H9 (cell line): ENCODE data around the gene BCAR3. TPM values are rescaled to one million over a fixed set of nuclear protein-coding genes. Genes with fewer than 3 reads are reported as not detected.

ENCODE experiments used
- DNase-seq: peaks from one replicate; pipeline ENCODE4 v3.0.0-alpha.2; 2017
- H2AFZ ChIP-seq: one replicate; pipeline ENCODE4 v1.6.1; 2013; ENCODE audit warnings: mild to moderate bottlenecking, low read length, control low read depth, moderate library complexity
- H2AK5ac ChIP-seq: 2 replicates; pipeline ENCODE4 v1.6.1; 2013; ENCODE audit warnings: low read length, control low read depth, mixed read lengths; ENCODE audit not compliant: insufficient read length
- H2BK120ac ChIP-seq: one replicate; pipeline ENCODE4 v1.6.1; 2013; ENCODE audit warnings: low read depth, mild to moderate bottlenecking, low read length, control low read depth, inconsistent platforms; ENCODE audit not compliant: poor library complexity, severe bottlenecking
- H2BK12ac ChIP-seq: 2 replicates; pipeline ENCODE4 v1.6.1; 2013; ENCODE audit warnings: low read length, control low read depth, mixed read lengths, low read depth; ENCODE audit not compliant: insufficient read length
- H2BK15ac ChIP-seq: 2 replicates; pipeline ENCODE4 v1.6.1; 2013; ENCODE audit warnings: low read depth, low read length, control low read depth
- H2BK20ac ChIP-seq: one replicate; pipeline ENCODE4 v1.6.1; 2013; ENCODE audit warnings: low read depth, mild to moderate bottlenecking, low read length, control low read depth, inconsistent platforms; ENCODE audit not compliant: poor library complexity, severe bottlenecking
- H2BK5ac ChIP-seq: 2 replicates; pipeline ENCODE4 v1.6.1; 2013; ENCODE audit warnings: low read length, control low read depth, mixed read lengths; ENCODE audit not compliant: insufficient read length
- H3K14ac ChIP-seq: 2 replicates; pipeline ENCODE4 v1.6.1; 2013; ENCODE audit warnings: low read length, control low read depth; ENCODE audit not compliant: insufficient read depth
- H3K18ac ChIP-seq: 2 replicates; pipeline ENCODE4 v1.6.1; 2013; ENCODE audit warnings: low read depth, mild to moderate bottlenecking, mixed read lengths, low read length, control low read depth; ENCODE audit not compliant: insufficient read length
- H3K23ac ChIP-seq: 2 replicates; pipeline ENCODE4 v1.6.1; 2013; ENCODE audit warnings: low read length, control low read depth, mixed read lengths, low read depth; ENCODE audit not compliant: insufficient read length
- H3K23me2 ChIP-seq: 2 replicates; pipeline ENCODE4 v1.6.1; 2013; ENCODE audit warnings: low read depth, mild to moderate bottlenecking, mixed read lengths, low read length, control low read depth; ENCODE audit not compliant: insufficient read length, poor library complexity, severe bottlenecking
- H3K27ac ChIP-seq: 2 replicates; pipeline ENCODE4 v1.5.1; 2013; ENCODE audit warnings: low read length, control low read depth, mixed read lengths, low read depth; ENCODE audit not compliant: insufficient read length
- H3K27me3 ChIP-seq: 2 replicates; pipeline ENCODE4 v1.6.1; 2013; ENCODE audit warnings: low read length, control low read depth, inconsistent platforms; ENCODE audit not compliant: insufficient read depth
- H3K4ac ChIP-seq: 2 replicates; pipeline ENCODE4 v1.6.1; 2013; ENCODE audit warnings: low read depth, mild to moderate bottlenecking, control low read depth, inconsistent platforms, low read length, moderate library complexity
- H3K4me1 ChIP-seq: 2 replicates; pipeline ENCODE4 v1.6.1; 2013; ENCODE audit warnings: low read length, control low read depth, inconsistent platforms; ENCODE audit not compliant: insufficient read depth
- H3K4me2 ChIP-seq: 2 replicates; pipeline ENCODE4 v1.6.1; 2013; ENCODE audit warnings: low read length, control low read depth, mixed read lengths; ENCODE audit not compliant: insufficient read length, insufficient read depth
- H3K56ac ChIP-seq: 2 replicates; pipeline ENCODE4 v1.6.1; 2013; ENCODE audit warnings: low read depth, mild to moderate bottlenecking, mixed read lengths, low read length, control low read depth; ENCODE audit not compliant: insufficient read length
- H3K79me1 ChIP-seq: 2 replicates; pipeline ENCODE4 v1.6.1; 2013; ENCODE audit warnings: low read depth, mild to moderate bottlenecking, moderate library complexity, low read length, control low read depth, inconsistent platforms; ENCODE audit not compliant: insufficient read depth, poor library complexity, severe bottlenecking
- H3K79me2 ChIP-seq: 2 replicates; pipeline ENCODE4 v1.6.1; 2013; ENCODE audit warnings: low read length, control low read depth, inconsistent platforms; ENCODE audit not compliant: insufficient read depth
- H3K9ac ChIP-seq: 2 replicates; pipeline ENCODE4 v1.6.1; 2013; ENCODE audit warnings: low read length, control low read depth, mixed read lengths; ENCODE audit not compliant: insufficient read length; ENCODE audit errors: extremely low read depth
- H3K9me3 ChIP-seq: one replicate; pipeline ENCODE4 v1.6.1; 2013; ENCODE audit warnings: low read depth, low read length, inconsistent platforms; ENCODE audit not compliant: control insufficient read depth
- H3T11ph ChIP-seq: one replicate; pipeline ENCODE4 v1.6.1; 2013; ENCODE audit warnings: mild to moderate bottlenecking, low read length, control low read depth, inconsistent platforms
- H4K20me1 ChIP-seq: one replicate; pipeline ENCODE4 v1.6.1; 2013; ENCODE audit not compliant: control insufficient read depth, insufficient read length, insufficient read depth
- H4K5ac ChIP-seq: 2 replicates; pipeline ENCODE4 v1.6.1; 2013; ENCODE audit warnings: low read depth, mild to moderate bottlenecking, mixed read lengths, low read length, control low read depth; ENCODE audit not compliant: insufficient read length
- H4K8ac ChIP-seq: replicated peaks from 2 replicates; pipeline ENCODE4 v1.6.1; 2013; ENCODE audit warnings: low read length, control low read depth, mixed read lengths, low read depth; ENCODE audit not compliant: insufficient read length
- H4K91ac ChIP-seq: 2 replicates; pipeline ENCODE4 v1.6.1; 2013; ENCODE audit warnings: low read depth, mild to moderate bottlenecking, moderate library complexity, mixed read lengths, low read length, control low read depth; ENCODE audit not compliant: insufficient read length
- H3K27ac Mint-ChIP-seq, 3 experiments: 2 replicates in 2 of 3; 3 replicates in 1 of 3; pipeline ENCODE4 v1.8.0; 2020 to 2021; ENCODE audit warnings: mixed read lengths in 3 of 3, mild to moderate bottlenecking in 1 of 3, moderate library complexity in 1 of 3
- H3K27me3 Mint-ChIP-seq: 2 replicates; pipeline ENCODE4 v1.8.0; 2021; ENCODE audit warnings: low read depth, mild to moderate bottlenecking, moderate library complexity, mixed read lengths
- H3K36me3 Mint-ChIP-seq, 3 experiments: 2 replicates in 2 of 3; 3 replicates in 1 of 3; pipeline ENCODE4 v1.8.0; 2020 to 2021; ENCODE audit warnings: low read depth in 3 of 3, mixed read lengths in 3 of 3; ENCODE audit not compliant: insufficient read depth in 1 of 3
- H3K4me1 Mint-ChIP-seq, 2 experiments: 2 replicates each; pipeline ENCODE4 v1.8.0; 2020; ENCODE audit warnings: mixed read lengths in 2 of 2
- H3K4me3 Mint-ChIP-seq, 2 experiments: 2 replicates in 1 of 2; 3 replicates in 1 of 2; pipeline ENCODE4 v1.8.0; 2020 to 2021; ENCODE audit warnings: mild to moderate bottlenecking in 2 of 2, mixed read lengths in 2 of 2, moderate library complexity in 1 of 2
- H3K9me3 Mint-ChIP-seq, 2 experiments: 2 replicates in 1 of 2; 3 replicates in 1 of 2; pipeline ENCODE4 v1.8.0; 2020; ENCODE audit warnings: mild to moderate bottlenecking in 2 of 2, mixed read lengths in 2 of 2, moderate library complexity in 1 of 2
- WGBS: extraction: QIAGEN DNeasy Blood & Tissue Kit; methylation state at CpG from one replicate; pipeline ENCODE4 v1.1.7; 2013; ENCODE audit warnings: missing lambda C conversion rate, low lambda C conversion rate, mixed read lengths; ENCODE audit not compliant: insufficient read length; ENCODE audit errors: extremely low coverage; 5-methylcytosine and 5-hydroxymethylcytosine counted together
- total RNA-seq: library from RNA; stranded (reverse); gene quantifications from 2 replicates; pipeline ENCODE4 v1.2.1, GENCODE V29; 2021
- TF ChIP-seq, protein P1 (sequence below): fragments of 200-600 bp; sonication (generic); conservative IDR thresholded peaks from 3 replicates; pipeline ENCODE4 v1.8.0; 2021; ENCODE audit warnings: antibody characterized with exemption, mild to moderate bottlenecking

The BCAR3 gene
- total RNA-seq, 1 experiment from 2014 or later = 4.9 TPM

DNA sequence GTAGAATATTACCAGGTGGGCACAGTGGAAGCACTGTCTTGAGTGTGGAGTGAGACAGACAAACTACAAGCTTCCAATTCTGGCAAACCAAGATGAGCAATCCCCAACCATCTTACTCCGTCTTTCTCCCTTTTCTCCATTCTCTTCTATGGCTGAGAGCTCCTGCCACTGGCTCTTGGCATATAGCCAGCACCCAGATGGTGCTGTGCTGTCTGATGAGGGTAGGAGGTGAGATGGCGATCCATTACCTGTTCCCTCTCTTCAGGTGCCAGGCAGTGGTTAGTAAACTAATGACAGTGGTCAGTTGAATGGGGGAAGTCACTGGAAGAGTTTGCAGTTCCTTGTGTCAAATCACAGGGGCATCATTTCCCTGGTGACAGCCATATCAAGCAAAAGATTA is 125.3 kb downstream of the BCAR3 start:
- Mint-ChIP-seq H3K36me3 (peaks cover 26 to 57% (median 53%) of the 10 kb centered on the region in 3 experiments), H3K27ac (no peak overlapping the region; a peak in 1 of 7 replicates), H3K27me3 (no peaks in the 10 kb centered on the region), H3K4me3 (no peak overlapping the region), H3K9me3 (peaks cover 0 to 4% of the 10 kb centered on the region in 2 experiments; a peak in 1 of 5 replicates), H3K4me1 (peaks cover 23 to 30% of the 10 kb centered on the region in 2 experiments)
- no peaks in the 10 kb centered on the region for H4K20me1 ChIP-seq
- no peaks in the 10 kb centered on the region for H3K23me2 ChIP-seq
- H2BK15ac ChIP-seq = no peak overlapping the region
- H4K5ac ChIP-seq = no peak overlapping the region
- H4K8ac ChIP-seq = no peak overlapping the region
- H4K91ac ChIP-seq = no peak overlapping the region
- H3K4me2 ChIP-seq = no peak overlapping the region
- peaks cover 4% of the 10 kb centered on the region; the same call in 1 of the 2 replicates for H3K4me1 ChIP-seq
- no peaks in the 10 kb centered on the region for H3K79me2 ChIP-seq
- no peak for DNase-seq
- H2BK120ac ChIP-seq = no peak overlapping the region
- no peaks in the 10 kb centered on the region for H3K79me1 ChIP-seq
- H3K9me3 ChIP-seq = no peaks in the 10 kb centered on the region
- H3K18ac ChIP-seq = no peak overlapping the region
- no peak overlapping the region for H2BK12ac ChIP-seq
- no peak overlapping the region for H3K9ac ChIP-seq
- WGBS = no CpG with 5 or more reads among the region's 2 CpGs
- no peak overlapping the region for H3T11ph ChIP-seq
- H3K27ac ChIP-seq = no peak overlapping the region
- H3K14ac ChIP-seq = no peak overlapping the region
- H2AK5ac ChIP-seq = no peak overlapping the region
- no peak overlapping the region for H3K23ac ChIP-seq
- no peaks in the 10 kb centered on the region for H3K27me3 ChIP-seq
- no peak overlapping the region for H2BK5ac ChIP-seq
- no peak overlapping the region for H3K4ac ChIP-seq
- H2BK20ac ChIP-seq = no peak overlapping the region
- no peak overlapping the region for H3K56ac ChIP-seq
- H2AFZ ChIP-seq = no peak overlapping the region
- TF ChIP-seq, protein P1, sequence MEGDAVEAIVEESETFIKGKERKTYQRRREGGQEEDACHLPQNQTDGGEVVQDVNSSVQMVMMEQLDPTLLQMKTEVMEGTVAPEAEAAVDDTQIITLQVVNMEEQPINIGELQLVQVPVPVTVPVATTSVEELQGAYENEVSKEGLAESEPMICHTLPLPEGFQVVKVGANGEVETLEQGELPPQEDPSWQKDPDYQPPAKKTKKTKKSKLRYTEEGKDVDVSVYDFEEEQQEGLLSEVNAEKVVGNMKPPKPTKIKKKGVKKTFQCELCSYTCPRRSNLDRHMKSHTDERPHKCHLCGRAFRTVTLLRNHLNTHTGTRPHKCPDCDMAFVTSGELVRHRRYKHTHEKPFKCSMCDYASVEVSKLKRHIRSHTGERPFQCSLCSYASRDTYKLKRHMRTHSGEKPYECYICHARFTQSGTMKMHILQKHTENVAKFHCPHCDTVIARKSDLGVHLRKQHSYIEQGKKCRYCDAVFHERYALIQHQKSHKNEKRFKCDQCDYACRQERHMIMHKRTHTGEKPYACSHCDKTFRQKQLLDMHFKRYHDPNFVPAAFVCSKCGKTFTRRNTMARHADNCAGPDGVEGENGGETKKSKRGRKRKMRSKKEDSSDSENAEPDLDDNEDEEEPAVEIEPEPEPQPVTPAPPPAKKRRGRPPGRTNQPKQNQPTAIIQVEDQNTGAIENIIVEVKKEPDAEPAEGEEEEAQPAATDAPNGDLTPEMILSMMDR = no peak
